ENCODE results near the gene AHSA1.

DNA sequence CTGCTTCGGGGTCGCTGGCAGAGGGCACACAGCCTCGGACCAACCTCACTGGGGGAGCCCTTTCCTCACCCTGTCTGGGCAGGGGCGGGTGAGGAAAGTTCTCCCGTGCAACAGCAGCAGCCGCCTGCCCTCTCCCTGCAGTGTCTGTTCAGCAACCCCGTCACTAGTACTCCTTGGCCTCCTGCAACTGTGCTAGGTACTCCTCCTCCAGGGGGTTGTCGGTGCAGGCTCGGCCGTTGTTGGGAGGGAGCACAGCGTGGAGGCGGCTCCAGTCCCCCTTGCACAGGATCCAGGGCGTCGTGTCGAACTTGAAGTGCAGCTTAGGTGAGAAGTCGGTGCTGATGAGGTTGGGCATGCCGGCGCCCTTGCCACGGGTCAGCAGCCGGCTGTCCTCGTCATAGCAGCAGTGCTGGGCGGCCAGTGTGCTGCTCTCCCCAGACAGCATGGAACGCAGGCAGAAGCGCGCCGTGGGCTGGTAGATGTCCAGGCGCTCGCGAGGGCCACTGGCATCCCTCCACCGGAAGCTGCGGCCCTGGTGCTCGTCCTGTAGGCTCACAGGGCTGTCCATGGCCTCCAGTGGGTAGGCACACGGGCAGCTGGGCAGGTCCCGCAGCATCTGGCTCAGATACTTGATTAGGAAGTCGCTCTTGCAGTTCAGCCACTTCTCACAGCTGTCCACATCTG lies 17.7 kb downstream of the AHSA1 start:
- TF ChIP-seq, protein P1, sequence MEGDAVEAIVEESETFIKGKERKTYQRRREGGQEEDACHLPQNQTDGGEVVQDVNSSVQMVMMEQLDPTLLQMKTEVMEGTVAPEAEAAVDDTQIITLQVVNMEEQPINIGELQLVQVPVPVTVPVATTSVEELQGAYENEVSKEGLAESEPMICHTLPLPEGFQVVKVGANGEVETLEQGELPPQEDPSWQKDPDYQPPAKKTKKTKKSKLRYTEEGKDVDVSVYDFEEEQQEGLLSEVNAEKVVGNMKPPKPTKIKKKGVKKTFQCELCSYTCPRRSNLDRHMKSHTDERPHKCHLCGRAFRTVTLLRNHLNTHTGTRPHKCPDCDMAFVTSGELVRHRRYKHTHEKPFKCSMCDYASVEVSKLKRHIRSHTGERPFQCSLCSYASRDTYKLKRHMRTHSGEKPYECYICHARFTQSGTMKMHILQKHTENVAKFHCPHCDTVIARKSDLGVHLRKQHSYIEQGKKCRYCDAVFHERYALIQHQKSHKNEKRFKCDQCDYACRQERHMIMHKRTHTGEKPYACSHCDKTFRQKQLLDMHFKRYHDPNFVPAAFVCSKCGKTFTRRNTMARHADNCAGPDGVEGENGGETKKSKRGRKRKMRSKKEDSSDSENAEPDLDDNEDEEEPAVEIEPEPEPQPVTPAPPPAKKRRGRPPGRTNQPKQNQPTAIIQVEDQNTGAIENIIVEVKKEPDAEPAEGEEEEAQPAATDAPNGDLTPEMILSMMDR (IDR thresholded peaks at IDR 0.05): no peak
- TF ChIP-seq POLR2A (IDR thresholded peaks at IDR 0.05): no peak
- TF ChIP-seq POLR2AphosphoS5 (IDR thresholded peaks at IDR 0.05): no peak
